GM21423 (cell line): ENCODE results near the gene TMEM151B.

Experiments used
- ATAC-seq: cut with Tn5 transposase; IDR thresholded peaks from one replicate; pipeline ENCODE4 v1.9.1; 2021; ENCODE audit warnings: mild to moderate bottlenecking, moderate library complexity; ENCODE audit not compliant: unreplicated experiment

TMEM151B gene

GRCh38 chr6:44232676-44233566, 37.3 kb upstream of the TMEM151B start:
- ATAC-seq: no peak

GRCh38 chr6:44233567-44234100, 36.6 kb upstream of the TMEM151B start:
- no peak for ATAC-seq

GRCh38 chr6:44234101-44235025, 35.9 kb upstream of the TMEM151B start:
- no peak for ATAC-seq

- no peak for ATAC-seq
Measured at GRCh38 chr6:44235269-44235668, 35.0 kb upstream of the TMEM151B start.

- ATAC-seq: no peak
Measured at GRCh38 chr6:44235891-44236516, 34.2 kb upstream of the TMEM151B start.

- peak; percentile 53 for ATAC-seq
Measured at GRCh38 chr6:44237021-44237812, 33.0 kb upstream of the TMEM151B start.

- peak; percentile 82 for ATAC-seq
Measured at GRCh38 chr6:44237813-44238433, 32.3 kb upstream of the TMEM151B start.

GRCh38 chr6:44238687-44239350, 31.4 kb upstream of the TMEM151B start:
- ATAC-seq: no peak

GRCh38 chr6:44243345-44243744, 26.9 kb upstream of the TMEM151B start:
- ATAC-seq: no peak

GRCh38 chr6:44245391-44245911, 24.8 kb upstream of the TMEM151B start:
- ATAC-seq: no peak

- peak; percentile 43 for ATAC-seq
Measured at GRCh38 chr6:44245912-44246662, 24.2 kb upstream of the TMEM151B start.

GRCh38 chr6:44246663-44247337, 23.4 kb upstream of the TMEM151B start, which contains the start of gene HSP90AB1:
TSS of gene HSP90AB1 (plus strand) at chr6:44247101. CDS start at chr6:44248630, 1,529 bp downstream.
- ATAC-seq: peak; percentile 70

- peak; percentile 34 for ATAC-seq
Measured at GRCh38 chr6:44247338-44248302, 22.6 kb upstream of the TMEM151B start.

- no peak for ATAC-seq
Measured at GRCh38 chr6:44248579-44248978, 21.7 kb upstream of the TMEM151B start.

GRCh38 chr6:44249082-44249748, 21.0 kb upstream of the TMEM151B start:
- no peak for ATAC-seq
